Measurements from ENCODE around the gene CELA3B.
"Not testable (repeated sequence)": the region's sequence is repeated elsewhere in the genome, so short reads cannot be mapped to it uniquely, and the experiment has no call there.

DNA sequence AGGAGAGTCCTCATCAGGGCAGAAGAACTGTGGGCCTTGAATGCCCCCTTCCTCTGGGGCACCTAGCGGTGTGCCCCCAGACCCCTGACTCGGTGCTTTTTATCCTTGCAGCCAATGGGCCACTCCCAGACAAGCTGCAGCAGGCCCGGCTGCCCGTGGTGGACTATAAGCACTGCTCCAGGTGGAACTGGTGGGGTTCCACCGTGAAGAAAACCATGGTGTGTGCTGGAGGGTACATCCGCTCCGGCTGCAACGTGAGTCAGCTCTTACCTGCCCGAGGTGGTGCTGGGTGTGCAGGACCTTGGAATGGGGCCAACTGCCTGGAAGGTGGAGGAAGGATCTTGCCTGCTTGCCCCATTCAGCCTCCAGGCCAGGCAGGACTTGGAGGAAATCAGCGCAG is 30.4 kb downstream of the CELA3B start:
- TF ChIP-seq CTCF (IDR thresholded peaks at IDR 0.05; ENCODE audit: insufficient read depth, low read length); GABPA (IDR thresholded peaks at IDR 0.05; ENCODE audit: low read depth): not testable (repeated sequence)
